Keratinocyte (primary cell): ENCODE data around the gene CCDC68.

ENCODE experiments used
- EZH2 ChIP-seq: IDR thresholded peaks from one replicate; pipeline ENCODE4 v1.6.1; 2012; ENCODE audit warnings: inconsistent platforms, mild to moderate bottlenecking, low read length, moderate library complexity
- TF ChIP-seq, protein P1 (sequence below), 3 experiments: IDR thresholded peaks in 1 of 3; conservative IDR thresholded peaks in 1 of 3; optimal IDR thresholded peaks in 1 of 3; 2 replicates in 2 of 3; 3 replicates in 1 of 3; pipeline versions ENCODE3 to v1.5.1; 2011; ENCODE audit warnings: low read length in 3 of 3, mild to moderate bottlenecking in 3 of 3, moderate library complexity in 2 of 3, control low read depth in 1 of 3, inconsistent platforms in 1 of 3; ENCODE audit not compliant: insufficient read depth in 2 of 3; ENCODE audit errors: extremely low read depth in 1 of 3

DNA sequence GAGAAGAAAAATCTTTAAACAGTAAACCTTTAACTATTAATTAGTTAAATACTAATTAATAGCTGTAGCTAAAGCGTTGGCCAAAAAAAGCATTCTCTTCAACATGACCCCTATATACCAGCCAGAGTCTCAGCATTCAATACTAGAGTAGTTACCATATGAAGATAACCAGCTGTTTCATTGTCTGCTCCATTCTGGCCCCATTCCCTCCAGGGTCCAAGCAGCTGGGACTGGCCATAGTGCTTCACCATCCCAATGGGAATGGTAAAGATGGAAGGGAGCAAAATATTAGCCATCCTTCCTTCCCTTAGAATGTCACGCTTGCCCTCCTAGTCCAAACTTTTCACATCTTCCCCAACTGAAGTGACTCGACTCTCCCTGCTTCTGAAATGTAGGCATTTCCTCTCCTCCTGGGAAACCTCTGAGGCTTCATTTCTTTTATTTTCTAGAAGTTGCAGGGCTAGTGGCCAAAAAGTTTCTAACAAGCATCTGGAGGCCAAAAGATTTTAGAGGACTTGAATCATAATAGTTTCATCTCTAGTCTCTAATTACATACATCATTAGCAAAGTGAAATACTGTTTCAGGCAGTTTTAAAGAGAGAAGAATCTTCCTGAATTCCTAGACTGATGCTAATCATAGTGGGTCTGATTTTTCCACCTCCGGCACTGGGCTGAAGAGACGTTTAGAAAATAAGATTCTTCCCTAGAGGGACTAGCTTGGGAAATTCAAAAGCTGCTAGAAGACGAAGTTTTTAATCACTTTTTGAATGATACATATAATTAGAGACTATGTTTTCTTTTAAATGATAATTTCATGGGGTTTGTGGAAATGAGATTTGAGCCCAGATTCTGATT is 52.7 kb downstream of the CCDC68 start:
- TF ChIP-seq EZH2: no peak
- TF ChIP-seq, protein P1, sequence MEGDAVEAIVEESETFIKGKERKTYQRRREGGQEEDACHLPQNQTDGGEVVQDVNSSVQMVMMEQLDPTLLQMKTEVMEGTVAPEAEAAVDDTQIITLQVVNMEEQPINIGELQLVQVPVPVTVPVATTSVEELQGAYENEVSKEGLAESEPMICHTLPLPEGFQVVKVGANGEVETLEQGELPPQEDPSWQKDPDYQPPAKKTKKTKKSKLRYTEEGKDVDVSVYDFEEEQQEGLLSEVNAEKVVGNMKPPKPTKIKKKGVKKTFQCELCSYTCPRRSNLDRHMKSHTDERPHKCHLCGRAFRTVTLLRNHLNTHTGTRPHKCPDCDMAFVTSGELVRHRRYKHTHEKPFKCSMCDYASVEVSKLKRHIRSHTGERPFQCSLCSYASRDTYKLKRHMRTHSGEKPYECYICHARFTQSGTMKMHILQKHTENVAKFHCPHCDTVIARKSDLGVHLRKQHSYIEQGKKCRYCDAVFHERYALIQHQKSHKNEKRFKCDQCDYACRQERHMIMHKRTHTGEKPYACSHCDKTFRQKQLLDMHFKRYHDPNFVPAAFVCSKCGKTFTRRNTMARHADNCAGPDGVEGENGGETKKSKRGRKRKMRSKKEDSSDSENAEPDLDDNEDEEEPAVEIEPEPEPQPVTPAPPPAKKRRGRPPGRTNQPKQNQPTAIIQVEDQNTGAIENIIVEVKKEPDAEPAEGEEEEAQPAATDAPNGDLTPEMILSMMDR (optimal IDR thresholded peaks at IDR 0.05 in 1 of 3, IDR thresholded peaks at IDR 0.05 in 1 of 3, conservative IDR thresholded peaks at IDR 0.05 in 1 of 3; ENCODE audit: extremely low read depth in 1 of 3, insufficient read depth in 2 of 3, low read length in 3 of 3): no peak
